ENCODE measurements around the gene MBNL1. TPM values are rescaled to one million over a fixed set of nuclear protein-coding genes. Genes with fewer than 3 reads are reported as not detected.
A peak's percentile ranks its signal among the peaks of the same experiment; 100 is the strongest.

The MBNL1 gene
- total and polyA plus RNA-seq, 2 of the 13 experiments (the other 11 are each of a cell fraction or from before 2014, with no cell fraction given): 27.1 to 55.4 TPM

DNA sequence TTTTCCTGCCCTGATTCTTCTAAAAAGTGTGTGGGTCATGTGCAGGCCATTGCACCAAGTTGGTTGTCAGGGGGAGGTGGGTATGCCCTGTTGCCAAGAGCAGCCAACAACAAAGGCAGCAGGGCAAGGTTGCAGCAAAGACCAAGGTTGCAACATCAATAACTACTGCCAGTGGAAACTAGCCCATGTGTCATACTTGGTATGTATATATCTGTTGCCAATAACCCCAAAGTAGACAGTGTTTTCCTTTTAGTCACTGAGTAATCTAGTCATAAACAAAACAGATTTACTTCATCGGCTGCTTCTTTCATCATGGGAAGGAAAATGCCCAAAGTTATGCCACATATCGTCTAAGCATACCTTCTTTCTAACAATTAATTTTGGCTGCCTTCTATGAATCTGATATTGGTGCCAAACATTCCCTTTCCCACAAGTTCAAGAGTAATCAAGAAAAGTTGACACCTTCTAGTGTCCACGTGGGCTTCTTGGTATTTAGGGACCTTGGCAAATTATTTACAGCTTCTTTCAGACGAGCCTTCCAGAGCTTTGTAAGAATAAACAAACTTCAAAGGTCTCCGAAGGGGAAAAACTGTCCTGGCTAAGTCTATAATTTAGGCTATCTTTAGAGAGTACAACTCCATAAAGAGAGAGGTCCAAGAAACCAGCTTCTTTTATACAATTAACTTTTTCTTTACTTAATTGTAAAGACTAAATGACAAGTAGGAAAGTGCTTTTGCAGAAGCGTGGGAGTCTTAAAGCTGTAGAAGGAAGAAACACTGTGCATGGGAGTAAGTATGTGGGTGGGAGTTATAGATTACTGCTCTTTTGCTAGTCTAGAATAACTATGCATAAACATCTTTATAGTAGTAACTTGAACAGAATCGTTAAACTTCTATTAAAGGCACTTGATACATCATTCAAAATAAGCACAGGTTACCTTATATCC lies 10.0 kb upstream of the MBNL1 start (continued):
- TF ChIP-seq, protein P1, sequence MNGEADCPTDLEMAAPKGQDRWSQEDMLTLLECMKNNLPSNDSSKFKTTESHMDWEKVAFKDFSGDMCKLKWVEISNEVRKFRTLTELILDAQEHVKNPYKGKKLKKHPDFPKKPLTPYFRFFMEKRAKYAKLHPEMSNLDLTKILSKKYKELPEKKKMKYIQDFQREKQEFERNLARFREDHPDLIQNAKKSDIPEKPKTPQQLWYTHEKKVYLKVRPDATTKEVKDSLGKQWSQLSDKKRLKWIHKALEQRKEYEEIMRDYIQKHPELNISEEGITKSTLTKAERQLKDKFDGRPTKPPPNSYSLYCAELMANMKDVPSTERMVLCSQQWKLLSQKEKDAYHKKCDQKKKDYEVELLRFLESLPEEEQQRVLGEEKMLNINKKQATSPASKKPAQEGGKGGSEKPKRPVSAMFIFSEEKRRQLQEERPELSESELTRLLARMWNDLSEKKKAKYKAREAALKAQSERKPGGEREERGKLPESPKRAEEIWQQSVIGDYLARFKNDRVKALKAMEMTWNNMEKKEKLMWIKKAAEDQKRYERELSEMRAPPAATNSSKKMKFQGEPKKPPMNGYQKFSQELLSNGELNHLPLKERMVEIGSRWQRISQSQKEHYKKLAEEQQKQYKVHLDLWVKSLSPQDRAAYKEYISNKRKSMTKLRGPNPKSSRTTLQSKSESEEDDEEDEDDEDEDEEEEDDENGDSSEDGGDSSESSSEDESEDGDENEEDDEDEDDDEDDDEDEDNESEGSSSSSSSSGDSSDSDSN (CRISPR knock-in tag; IDR thresholded peaks at IDR 0.05): no peak

DNA sequence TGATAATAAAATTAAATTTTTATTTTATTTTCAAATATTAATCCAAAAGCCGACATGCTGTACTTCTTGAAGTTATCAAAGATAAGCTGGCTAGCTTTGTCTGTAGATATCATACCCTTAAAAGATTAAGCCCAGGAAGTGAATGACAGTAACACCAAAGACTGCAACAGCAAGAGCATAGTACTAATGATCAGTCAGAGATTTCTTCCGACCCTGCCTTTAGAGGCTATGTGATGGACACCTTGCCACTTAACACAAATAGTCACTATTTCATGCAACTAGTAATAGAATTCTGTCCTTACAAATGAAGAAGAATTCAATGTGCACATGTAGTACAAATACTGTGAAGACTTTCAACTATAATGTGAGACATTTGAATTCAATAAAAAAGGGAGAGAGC lies 9.3 kb upstream of the MBNL1 start:
- Histone ChIP-seq H4K20me1 (ENCODE audit: insufficient read depth, low read length) (no peaks in the 10 kb centered on the region), H3K4me2 (ENCODE audit: low read depth, low read length) (0 out of 2 replicates have a peak overlapping the region, but pooled peaks have one; percentile 19), H3K9me3 (ENCODE audit: low read length) (no peaks in the 10 kb centered on the region), H3K9ac (ENCODE audit: insufficient read depth, low read depth, low read length) (no peak overlapping the region), H2AFZ (ENCODE audit: low read length) (no peak overlapping the region), H3K27me3 (ENCODE audit: control insufficient read depth in 1 of 2, insufficient read depth in 2 of 2, low read length in 2 of 2) (no peaks in the 10 kb centered on the region), H3K4me1 (ENCODE audit: insufficient read depth, low read length) (peaks cover 35% of the 10 kb centered on the region), H3K27ac (ENCODE audit: extremely low read length, insufficient read depth, low read length) (no peak overlapping the region), H3K4me3 (replicated peaks in 1 of 3; ENCODE audit: insufficient read depth in 1 of 3, low read depth in 2 of 3, low read length in 3 of 3) (no peak overlapping the region; a peak in 1 of 6 replicates), H3K36me3 (replicated peaks in 1 of 2; ENCODE audit: control insufficient read depth in 1 of 2, insufficient read depth in 2 of 2, low read length in 2 of 2) (no peaks in the 10 kb centered on the region), H3K79me2 (ENCODE audit: insufficient read depth, low read length) (no peaks in the 10 kb centered on the region)
- in situ Hi-C loops (cut with HindIII; ENCODE audit: extremely low pct_ligation_motif_present, low pct_unique_long_range_greater_than_20kb) (no loop called here), intact Hi-C loops (cut with micrococcal nuclease; ENCODE audit: unreplicated experiment) (no loop called here)
- ChIA-PET POLR2A (interaction anchor here (1.1 to 1.4 kb wide), 2 partner anchors 9 to 17 kb away, joined by 5 to 11 read pairs; partner anchors contain the start of gene MBNL1), CTCF (ENCODE audit: low intra/inter-chr PET ratio, low total read pairs) (no interaction called here)
- FAIRE-seq: no peak
- no TSS peak for BruUV-seq (replicated peaks)
- WGBS (ENCODE audit: low lambda C conversion rate): 57% methylated on average over 2 of the region's 2 CpGs
- no peak for ATAC-seq
- DNase-seq (ENCODE audit: low spot score): no peak
- TF ChIP-seq NBN (conservative IDR thresholded peaks at IDR 0.05) (no peak), ZC3H13 (CRISPR knock-in tag; IDR thresholded peaks at IDR 0.05) (no peak), ZNF292 (CRISPR knock-in tag; IDR thresholded peaks at IDR 0.05; ENCODE audit: borderline replicate concordance, low read depth) (no peak), FOXO1 (CRISPR knock-in tag; IDR thresholded peaks at IDR 0.05) (no peak), SRY (CRISPR knock-in tag; IDR thresholded peaks at IDR 0.05) (no peak), ZNF816 (CRISPR knock-in tag; IDR thresholded peaks at IDR 0.05; ENCODE audit: borderline replicate concordance) (no peak), ZNF7 (CRISPR knock-in tag; IDR thresholded peaks at IDR 0.05) (no peak), MIER2 (CRISPR knock-in tag; IDR thresholded peaks at IDR 0.05) (no peak), TAF15 (IDR thresholded peaks at IDR 0.05; ENCODE audit: low read depth, low read length, poor library complexity, severe bottlenecking) (no peak)
- TF ChIP-seq, protein P2, sequence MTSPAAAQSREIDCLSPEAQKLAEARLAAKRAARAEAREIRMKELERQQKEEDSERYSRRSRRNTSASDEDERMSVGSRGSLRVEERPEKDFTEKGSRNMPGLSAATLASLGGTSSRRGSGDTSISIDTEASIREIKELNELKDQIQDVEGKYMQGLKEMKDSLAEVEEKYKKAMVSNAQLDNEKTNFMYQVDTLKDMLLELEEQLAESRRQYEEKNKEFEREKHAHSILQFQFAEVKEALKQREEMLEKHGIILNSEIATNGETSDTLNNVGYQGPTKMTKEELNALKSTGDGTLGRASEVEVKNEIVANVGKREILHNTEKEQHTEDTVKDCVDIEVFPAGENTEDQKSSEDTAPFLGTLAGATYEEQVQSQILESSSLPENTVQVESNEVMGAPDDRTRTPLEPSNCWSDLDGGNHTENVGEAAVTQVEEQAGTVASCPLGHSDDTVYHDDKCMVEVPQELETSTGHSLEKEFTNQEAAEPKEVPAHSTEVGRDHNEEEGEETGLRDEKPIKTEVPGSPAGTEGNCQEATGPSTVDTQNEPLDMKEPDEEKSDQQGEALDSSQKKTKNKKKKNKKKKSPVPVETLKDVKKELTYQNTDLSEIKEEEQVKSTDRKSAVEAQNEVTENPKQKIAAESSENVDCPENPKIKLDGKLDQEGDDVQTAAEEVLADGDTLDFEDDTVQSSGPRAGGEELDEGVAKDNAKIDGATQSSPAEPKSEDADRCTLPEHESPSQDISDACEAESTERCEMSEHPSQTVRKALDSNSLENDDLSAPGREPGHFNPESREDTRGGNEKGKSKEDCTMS (CRISPR knock-in tag; conservative IDR thresholded peaks at IDR 0.05): no peak
- TF ChIP-seq, protein P3, sequence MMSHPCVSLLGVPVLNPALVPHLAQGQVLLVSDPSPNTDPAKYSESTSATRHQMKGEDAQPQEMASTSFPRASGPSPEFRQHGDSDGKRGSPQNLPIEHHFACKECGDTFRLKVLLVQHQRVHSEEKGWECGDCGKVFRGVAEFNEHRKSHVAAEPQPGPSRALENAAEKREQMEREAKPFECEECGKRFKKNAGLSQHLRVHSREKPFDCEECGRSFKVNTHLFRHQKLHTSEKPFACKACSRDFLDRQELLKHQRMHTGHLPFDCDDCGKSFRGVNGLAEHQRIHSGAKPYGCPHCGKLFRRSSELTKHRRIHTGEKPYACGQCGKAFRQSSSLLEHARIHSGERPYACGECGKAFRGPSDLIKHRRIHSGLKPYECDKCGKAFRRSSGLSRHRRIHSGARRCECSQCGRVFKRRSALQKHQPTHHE (CRISPR knock-in tag; IDR thresholded peaks at IDR 0.05; ENCODE audit: borderline replicate concordance): no peak
